Right renal cortex interstitium (tissue), 3 donors: ENCODE data around the gene PIP4K2C. TPM values are rescaled to one million over a fixed set of nuclear protein-coding genes. Genes with fewer than 3 reads are reported as not detected.
"Not testable (repeated sequence)": the region's sequence is repeated elsewhere in the genome, so short reads cannot be mapped to it uniquely, and the experiment has no call there.

Source experiments
- DNase-seq, 3 donors: peaks; one replicate each; pipeline ENCODE4 v3.0.0-alpha.2; 2013; ENCODE audit warnings: low read depth in 3 of 3, low spot score in 2 of 3
- polyA plus RNA-seq, 3 donors: library from polyadenylated mRNA; unstranded; fragments of 120-200 nt; gene quantifications; one replicate each; pipeline ENCODE4 v1.2.1, GENCODE V29; 2013; ENCODE audit not compliant: insufficient read length in 3 of 3

The PIP4K2C gene
- polyA plus RNA-seq, 3 donors: 43.6 to 47.5 (median 44.8) TPM

DNA sequence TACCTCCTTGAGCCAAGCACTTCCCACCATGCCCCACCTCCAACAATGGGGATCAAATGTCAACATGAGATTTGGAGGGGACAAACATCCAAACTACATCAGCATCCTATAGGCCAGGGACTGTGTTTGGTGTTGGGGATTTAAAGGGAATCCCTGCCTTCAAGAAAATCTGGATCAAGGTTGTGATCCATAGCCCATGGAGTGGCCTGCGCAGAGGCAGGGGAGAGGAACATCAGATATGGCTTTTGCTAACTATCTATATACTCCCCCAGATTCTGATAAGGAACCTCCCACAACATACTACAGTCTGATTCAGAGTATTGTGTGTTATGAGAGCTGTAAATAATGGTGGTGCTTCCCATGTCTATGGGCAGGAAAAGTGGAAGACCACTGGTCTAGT is 36.1 kb upstream of the PIP4K2C start:
- DNase-seq: no peak

DNA sequence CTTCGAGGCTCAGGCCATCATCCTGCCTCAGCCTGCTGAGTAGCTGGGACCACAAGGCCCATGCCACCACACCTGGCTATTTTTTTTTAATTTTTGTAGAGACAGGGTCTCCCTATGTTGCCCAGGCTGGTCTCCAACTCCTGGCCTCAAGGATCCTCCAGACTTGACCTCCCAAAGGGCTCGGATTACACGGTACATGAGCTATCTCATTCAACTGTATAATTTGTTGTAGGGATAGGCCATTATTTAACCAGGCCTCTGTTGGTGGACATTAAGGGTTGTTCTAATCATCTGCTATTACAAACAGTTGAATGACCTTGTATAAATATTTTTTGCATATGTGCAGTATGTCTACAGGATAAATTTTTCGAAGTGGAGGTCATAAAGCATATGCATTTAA is 32.1 kb upstream of the PIP4K2C start:
- no peak for DNase-seq

DNA sequence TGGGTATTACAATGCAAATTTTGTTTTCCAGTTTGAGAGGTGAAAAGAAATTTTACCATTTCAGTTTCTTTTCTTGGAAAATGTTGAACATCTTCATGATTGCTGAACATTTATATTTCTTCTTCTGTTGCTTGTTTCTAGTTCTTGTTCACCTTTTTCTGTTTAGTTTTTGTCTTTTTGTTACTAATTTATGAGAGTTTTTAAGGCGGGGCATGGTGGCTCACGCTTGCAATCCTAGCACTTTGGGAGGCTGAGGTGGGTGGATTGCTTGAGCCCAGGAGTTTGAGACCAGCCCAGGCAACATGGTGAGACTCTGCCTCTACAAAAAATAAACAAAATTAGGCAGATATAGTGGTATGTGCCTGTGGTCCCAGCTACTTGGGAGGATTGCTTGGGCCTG is 30.5 kb upstream of the PIP4K2C start:
- DNase-seq: no peak

DNA sequence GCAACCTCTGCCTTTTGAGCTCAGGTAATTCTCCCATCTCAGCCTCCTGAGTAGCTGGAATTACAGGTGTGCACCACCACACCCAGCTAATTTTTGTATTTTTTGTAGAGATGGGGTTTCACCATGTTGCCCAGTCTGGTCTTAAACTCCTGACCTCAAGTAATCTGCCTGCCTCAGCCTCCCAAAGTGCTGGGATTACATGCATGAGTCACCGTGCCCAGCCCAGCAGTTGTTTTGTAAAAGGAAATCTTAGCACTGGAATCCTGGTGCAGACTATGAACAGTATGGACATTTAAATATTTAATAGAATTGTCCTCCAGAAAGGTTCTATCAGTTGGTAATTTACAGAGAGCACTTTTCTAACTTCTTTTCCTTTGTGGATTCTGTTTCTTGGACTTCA is 29.9 kb upstream of the PIP4K2C start:
- DNase-seq: not testable (repeated sequence)

DNA sequence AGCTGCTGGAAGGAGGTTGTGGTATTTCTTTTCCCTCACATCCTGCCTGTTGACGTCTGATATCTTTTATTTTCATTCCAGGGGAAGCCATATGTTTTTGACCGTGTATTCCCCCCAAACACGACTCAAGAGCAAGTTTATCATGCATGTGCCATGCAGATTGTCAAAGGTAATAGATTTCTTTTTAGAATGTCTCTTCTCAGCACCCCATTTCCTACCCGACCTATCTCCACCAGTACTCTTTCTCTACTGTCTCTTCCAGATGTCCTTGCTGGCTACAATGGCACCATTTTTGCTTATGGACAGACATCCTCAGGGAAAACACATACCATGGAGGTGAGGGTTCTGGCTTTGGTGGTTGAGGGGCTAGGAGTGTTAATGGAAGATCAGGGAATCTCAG is 27.6 kb upstream of the PIP4K2C start:
- no peak for DNase-seq

DNA sequence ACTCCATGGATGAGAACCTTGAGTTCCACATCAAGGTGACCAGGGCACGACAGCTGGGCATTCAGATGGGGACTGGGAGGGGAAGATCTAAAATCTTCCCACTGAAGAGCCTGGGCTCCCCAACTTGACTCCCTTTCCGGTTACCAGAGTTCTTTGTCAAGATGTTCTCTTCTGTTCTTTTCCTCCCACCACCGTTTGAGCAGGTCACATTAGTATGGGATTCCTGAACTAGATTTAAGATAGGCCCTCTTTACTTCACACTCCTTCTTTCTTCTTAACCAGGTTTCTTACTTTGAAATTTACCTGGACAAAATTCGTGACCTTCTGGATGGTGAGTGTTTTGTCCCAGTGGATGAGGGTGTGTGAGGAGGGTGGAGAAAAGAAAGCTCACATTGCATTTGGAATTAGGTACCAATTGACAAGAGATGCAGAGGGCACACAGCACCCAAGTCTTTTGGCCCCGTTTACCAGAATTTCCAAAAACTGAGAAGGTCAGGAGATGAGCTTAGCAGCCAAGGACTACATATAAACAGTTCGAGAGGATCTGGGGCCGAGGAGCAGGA is 26.7 kb upstream of the PIP4K2C start:
- no peak for DNase-seq

DNA sequence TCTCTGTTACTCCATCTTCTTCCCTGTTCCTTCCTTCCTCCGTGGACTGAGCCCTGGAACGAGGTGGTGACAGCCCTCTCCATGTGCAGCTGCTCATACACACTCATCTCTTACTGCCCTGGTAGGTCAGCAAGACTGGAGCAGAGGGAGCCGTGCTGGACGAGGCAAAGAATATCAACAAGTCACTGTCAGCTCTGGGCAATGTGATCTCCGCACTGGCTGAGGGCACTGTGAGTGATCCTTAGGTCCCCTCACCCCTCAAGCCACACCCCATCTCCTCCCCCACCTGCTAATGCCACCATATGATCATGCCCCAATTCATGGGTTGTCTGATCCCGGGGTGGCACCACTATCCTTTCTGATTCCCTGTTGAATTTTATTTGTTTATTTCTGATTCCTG is 22.2 kb upstream of the PIP4K2C start:
- no peak for DNase-seq

DNA sequence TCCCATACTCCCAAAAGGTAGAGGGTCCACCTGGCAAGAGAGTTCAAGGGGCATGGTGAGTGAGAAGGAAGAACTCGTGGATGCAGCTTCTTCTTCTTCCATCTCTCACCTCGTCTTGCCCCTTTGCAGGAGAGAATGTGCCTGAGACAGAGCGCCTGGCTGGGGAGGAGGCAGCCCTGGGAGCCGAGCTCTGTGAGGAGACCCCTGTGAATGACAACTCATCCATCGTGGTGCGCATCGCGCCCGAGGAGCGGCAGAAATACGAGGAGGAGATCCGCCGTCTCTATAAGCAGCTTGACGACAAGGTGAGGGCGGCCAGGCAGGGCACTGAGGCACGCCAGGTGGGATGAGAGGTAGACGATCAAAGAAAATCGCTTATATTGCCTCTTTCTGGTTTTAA is 21.1 kb upstream of the PIP4K2C start:
- DNase-seq: no peak

DNA sequence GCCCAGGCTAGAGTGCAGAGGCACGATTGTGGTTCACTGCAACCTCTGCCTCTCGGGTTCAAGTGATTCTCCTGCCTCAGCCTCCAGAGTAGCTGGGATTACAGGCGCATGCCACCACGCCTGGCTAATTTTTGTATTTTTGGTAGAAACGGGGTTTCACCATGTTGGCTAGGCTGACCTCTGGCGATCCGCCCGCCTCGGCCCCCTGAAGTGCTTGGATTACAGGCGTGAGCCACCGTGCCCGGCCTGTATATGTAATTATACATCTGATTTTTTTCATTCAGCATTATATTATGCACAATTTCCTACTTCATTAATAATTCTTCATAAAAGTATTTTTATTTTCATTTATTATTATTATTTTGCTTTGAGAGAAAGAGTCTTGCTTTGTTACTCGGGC is 20.6 kb upstream of the PIP4K2C start:
- not testable (repeated sequence) for DNase-seq

DNA sequence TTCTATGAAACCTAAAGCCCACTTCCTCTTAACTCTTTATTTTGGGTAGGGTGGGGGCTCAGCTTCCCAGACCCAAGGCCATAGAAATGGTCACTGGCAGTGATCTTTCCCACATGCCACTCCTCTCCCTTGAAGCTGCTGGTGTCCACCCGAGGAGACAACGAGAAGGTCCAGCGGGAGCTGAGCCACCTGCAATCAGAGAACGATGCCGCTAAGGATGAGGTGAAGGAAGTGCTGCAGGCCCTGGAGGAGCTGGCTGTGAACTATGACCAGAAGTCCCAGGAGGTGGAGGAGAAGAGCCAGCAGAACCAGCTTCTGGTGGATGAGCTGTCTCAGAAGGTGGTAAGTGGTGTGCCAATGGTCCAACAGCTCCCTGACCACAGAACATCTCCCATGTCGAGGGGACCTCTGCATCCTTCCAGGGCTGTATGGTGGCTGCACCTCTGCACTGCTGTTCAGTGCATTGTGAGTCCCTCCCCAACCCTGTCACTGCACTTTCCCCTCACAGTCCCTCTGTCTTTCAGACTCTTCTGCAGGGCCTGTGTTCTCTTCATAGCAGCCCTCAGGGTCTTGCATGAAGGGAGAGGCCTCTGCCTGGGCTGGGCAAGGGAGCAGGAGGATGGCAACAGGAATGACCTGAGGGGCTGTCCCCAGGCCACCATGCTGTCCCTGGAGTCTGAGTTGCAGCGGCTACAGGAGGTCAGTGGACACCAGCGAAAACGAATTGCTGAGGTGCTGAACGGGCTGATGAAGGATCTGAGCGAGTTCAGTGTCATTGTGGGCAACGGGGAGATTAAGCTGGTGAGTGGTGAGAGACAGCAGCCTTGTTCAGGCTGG is 18.8 kb upstream of the PIP4K2C start:
- no peak for DNase-seq

DNA sequence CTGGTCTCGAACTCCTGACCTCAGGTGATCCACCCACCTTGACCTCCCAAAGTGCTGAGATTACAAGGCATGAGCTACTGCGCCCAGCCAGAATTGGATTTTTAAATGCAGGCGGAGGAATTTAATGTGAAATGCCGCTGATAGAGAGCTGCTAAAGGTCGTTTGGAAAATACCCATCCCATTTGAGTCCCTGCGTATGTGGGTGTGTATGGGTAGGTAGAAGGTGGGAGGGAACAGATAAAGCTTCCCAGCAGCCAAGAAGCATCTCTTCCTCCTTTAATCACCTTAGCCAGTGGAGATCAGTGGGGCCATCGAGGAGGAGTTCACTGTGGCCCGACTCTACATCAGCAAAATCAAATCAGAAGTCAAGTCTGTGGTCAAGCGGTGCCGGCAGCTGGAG is 16.2 kb upstream of the PIP4K2C start:
- DNase-seq: no peak

DNA sequence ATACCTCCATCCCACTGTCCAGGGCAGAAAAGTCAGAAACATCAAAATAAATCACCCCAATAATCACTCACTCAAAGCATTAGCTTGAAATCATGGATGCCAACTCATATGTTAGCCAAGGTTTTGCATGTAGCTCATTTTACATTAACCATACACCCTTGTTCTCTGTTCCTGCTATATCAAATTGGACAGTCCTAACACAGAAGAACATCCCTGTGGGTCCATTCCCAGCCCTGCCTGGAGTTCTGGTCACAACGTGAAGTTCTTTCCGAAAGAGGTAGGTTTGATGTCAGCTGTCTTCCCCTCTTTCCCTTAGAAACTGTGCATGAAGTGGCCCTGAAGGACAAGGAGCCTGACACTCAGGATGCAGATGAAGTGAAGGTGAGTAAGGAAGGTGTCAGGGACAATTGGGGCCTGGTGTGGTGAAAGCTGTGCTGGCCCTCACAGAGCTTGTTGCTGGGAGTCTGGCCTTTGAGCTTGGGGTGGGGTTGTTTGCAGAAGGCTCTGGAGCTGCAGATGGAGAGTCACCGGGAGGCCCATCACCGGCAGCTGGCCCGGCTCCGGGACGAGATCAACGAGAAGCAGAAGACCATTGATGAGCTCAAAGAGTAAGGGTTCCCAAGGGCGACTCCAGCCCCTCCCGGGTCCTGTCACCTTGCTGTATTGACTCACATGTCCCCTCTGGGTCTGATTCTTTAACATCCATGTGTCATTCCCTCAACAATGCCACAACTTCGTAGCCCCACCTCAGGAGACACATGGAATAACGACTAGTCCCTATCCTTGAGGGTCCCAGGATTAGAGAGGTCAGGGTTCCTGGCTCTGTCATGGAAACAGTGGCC is 15.0 kb upstream of the PIP4K2C start:
- DNase-seq: no peak

DNA sequence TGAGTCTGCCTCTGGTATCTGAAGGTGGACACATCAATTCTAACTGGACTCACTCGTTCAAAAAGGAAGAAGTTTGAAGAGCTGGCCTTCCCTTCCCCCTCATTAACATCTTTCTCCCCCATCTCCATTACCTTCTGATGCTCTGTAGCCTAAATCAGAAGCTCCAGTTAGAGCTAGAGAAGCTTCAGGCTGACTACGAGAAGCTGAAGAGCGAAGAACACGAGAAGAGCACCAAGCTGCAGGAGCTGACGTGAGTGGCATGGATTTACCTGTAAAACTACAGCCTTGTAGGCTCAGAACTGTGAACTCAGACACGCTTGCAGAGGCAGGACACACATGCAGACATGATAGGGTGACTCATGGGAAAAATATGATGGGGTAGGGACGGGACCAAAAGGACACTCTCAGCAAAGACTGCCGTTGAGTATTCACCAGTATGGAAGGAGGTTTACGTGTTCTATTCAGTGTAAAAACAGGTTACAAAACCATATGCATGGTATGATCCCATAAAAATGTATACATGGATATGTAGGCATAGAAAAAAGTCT is 14.3 kb upstream of the PIP4K2C start:
- no peak for DNase-seq

DNA sequence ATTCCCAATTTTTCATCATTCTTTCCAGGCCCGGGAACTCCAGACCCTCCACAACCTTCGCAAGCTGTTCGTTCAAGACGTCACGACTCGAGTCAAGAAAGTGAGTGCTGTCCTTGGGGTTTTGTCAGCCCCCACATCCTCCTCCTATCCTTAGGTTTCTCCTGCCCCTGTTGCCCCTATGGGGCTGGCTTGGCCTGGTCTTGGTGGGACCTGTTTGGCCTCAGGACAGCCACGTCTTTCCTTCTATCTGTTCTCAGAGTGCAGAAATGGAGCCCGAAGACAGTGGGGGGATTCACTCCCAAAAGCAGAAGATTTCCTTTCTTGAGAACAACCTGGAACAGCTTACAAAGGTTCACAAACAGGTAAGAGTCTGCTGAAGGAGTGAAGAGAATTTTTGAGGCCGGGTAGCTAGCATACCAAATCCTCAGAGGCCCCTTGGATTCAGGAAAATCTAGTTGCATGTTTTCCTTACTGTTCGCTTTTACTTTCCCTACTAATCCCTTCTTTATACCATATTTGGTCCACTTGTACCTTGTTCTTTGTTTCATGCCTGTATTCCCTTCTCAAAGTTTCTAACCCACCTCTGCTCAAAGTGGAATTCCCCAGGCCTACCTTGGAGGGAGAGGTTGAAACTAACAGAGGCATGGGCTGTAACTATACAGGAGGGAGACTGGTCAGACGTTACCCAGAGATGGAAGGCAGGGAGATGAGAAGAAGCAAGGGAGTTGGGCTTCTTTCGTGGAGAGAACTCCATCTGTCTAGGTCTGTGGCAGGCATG is 12.8 kb upstream of the PIP4K2C start:
- no peak for DNase-seq

DNA sequence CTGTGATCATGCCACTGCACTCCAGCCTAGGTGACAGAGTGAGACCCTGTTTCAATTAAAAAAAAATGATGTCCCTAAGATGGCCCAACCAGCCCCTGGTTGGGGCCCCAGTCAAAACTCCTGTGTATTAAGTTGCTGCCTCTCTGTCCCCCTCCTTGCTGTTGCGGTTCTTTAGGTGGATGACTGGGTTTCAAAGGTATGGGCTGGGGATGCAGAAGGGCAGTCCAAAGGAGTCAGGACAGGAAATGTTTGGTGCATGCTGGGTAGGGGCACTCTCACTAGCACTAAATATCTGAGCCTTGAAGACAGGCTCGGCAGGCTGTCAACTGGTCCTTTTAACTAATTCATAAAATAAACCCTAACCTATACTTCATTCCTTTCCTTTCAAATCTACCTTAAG is 12.0 kb upstream of the PIP4K2C start:
- DNase-seq: no peak

DNA sequence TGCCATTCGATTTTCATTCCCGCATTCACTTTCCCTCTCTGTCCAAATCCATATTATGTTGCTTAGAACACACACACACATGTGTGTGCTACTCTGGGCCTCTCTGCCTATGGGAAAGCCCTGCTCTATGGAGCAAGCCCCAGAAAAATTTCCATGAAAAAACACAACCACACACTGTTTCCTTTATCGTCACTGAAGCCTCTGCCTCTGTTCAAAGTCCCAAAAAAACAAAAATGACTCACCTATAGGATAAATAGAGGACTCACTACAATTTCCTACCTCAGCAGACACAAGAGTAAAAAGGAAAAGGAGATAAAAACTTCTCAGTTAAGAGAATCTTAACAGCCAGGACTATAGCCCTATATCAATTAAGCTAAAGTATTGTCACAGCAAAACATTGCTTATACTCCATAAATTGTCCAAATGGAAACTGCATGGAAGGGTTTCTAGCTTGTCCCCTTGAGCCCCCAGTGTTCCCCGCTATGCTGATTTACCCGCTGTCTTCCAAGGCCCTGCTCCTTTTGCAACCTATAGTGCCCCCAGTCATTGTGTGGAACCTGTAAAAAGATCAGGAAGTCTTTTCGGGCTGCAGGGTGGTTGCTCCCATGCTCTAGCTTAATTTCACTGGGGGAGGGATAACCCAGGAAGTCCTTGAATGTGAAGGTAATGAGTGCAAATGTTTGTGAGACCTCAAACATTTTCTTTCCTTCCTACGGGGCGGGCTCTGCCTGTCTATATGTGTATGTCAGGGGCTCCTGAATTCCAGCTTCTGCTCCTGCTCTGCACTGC is 11.1 kb upstream of the PIP4K2C start:
- no peak for DNase-seq

DNA sequence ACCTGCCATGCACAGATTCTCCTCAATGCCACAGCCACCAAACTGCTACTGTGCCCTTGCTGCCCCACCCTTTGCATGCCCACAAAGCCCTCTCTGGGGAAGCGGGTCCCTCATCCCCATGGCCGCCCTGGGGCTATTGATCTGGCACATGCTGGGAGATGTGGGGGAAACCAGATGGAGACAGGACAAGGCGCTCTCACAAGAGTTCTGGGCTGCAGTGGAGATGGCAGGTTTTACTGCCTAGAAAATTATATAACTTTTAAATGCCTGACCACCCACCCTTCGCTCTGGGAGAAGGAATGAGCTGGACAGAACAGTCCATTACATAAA is 10.6 kb upstream of the PIP4K2C start:
- DNase-seq: no peak

DNA sequence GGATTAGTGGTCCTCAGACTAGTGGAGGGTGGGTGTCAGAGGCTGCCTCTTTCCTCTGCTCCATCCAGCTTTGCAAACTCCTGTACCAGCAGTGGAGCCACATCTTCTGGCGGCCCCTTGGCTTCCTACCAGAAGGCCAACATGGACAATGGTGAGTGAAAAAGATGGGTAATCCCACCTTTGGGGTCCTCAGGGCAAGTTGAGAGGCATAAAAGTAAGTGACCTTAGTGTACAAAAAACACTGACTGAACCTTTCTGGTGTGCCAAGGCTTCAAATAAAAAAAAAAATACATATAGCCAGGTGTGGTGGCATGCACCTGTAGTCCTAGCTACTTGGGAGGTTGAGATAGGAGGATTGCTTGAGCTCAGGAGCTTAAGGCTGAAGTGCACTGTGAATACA is 9.2 kb upstream of the PIP4K2C start:
- DNase-seq: no peak

DNA sequence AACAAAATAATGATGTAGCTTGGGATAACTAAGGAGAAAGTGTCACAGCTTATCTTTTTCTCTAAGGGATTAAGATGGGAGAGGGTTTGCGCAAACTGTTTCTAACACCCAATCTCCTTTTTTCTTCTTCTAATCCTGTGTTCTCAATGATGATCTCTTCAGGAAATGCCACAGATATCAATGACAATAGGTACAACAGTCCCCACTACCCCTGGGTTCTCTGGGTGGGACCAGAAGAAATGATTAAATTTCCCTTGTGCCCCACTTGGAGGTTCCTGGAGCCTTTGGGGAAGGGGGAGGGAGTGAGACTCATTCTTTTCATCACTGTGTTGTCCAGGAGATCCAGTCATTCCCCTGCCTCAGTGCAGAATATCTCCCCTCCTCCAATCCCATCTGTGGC is 8.6 kb upstream of the PIP4K2C start:
- no peak for DNase-seq
